ENCODE measurements around the gene TRERF1. TPM values are rescaled to one million over a fixed set of nuclear protein-coding genes. Genes with fewer than 3 reads are reported as not detected.

The TRERF1 gene
- total RNA-seq, 4 donors from 2014 or later: 0.47 to 0.87 (median 0.50) TPM

- intact Hi-C loops (cut with DNase I; ENCODE audit: low total_unique reads) (loop anchor here (5.0 kb wide), 2 partner anchors 192 to 287 kb away; partner anchors contain the start of gene TRERF1), in situ Hi-C loops (cut with MboI; ENCODE audit: low sequenced_read_pairs in 4 of 4) (loop anchor here (25.0 kb wide), 1 partner anchor 277 kb away; no protein-coding TSS in a partner anchor)
- TF ChIP-seq CTCF (IDR thresholded peaks at IDR 0.05 in 4 of 5, conservative IDR thresholded peaks at IDR 0.05 in 1 of 5): no peak
- no peak for TF ChIP-seq POLR2A (IDR thresholded peaks at IDR 0.05)
- Histone ChIP-seq H3K4me3 (no peak overlapping the region), H3K4me1 (no peaks in the 10 kb centered on the region), H3K27ac (peak overlapping the region; percentile 0 to 62 (median 24)), H3K36me3 (no peaks in the 10 kb centered on the region), H3K27me3 (no peaks in the 10 kb centered on the region), H3K9me3 (no peaks in the 10 kb centered on the region)
- DNase-seq (peak in 1 of 2 donors; percentile 59), ATAC-seq (peak; percentile 40 to 50)
Observed at GRCh38 chr6:42260396-42260888, 191.3 kb downstream of the TRERF1 start.

- no peaks in the 10 kb centered on the region for H3K36me3 ChIP-seq
- no peaks in the 10 kb centered on the region for H3K27me3 ChIP-seq
- in situ Hi-C loops (cut with MboI; ENCODE audit: low sequenced_read_pairs in 4 of 4) (loop anchor here (25.0 kb wide), 1 partner anchor 277 kb away; no protein-coding TSS in a partner anchor), intact Hi-C loops (cut with DNase I; ENCODE audit: low total_unique reads) (loop anchor here (5.0 kb wide), 2 partner anchors 192 to 287 kb away; partner anchors contain the start of gene TRERF1)
- ATAC-seq (peak; percentile 22 to 25), DNase-seq (no peak)
- no peak overlapping the region for H3K4me3 ChIP-seq
- no peaks in the 10 kb centered on the region for H3K9me3 ChIP-seq
- H3K4me1 ChIP-seq: no peaks in the 10 kb centered on the region
- peak overlapping the region; percentile 0 to 62 (median 24) for H3K27ac ChIP-seq
- no peak for TF ChIP-seq CTCF (IDR thresholded peaks at IDR 0.05 in 4 of 5, conservative IDR thresholded peaks at IDR 0.05 in 1 of 5)
- TF ChIP-seq POLR2A (IDR thresholded peaks at IDR 0.05): no peak
Observed at GRCh38 chr6:42259841-42260395, 191.8 kb downstream of the TRERF1 start.

DNA sequence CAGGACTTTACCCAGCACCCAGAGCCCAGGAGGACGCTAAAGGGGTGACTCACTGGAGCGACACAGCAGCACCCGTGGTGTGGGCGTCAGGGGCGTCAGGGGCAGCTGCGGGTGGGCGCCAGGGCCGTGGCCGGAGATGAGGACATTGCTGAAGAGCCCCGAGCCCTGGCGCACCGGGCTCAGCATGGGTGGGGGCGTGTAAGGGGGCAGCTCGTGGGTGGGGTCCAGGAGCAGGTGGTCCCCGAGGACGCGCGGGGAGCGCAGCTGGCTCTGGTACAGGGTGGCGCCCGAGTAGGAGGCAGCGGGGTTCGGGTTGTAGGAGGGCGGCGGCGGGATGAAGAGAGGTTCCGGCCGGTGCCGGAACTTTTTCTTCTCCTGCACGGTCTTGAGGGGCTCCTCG is 192.4 kb downstream of the TRERF1 start:
- DNase-seq: no peak
- TF ChIP-seq POLR2A (IDR thresholded peaks at IDR 0.05): no peak
- no peak for TF ChIP-seq CTCF (IDR thresholded peaks at IDR 0.05 in 4 of 5, conservative IDR thresholded peaks at IDR 0.05 in 1 of 5)
- Histone ChIP-seq H3K27me3 (no peaks in the 10 kb centered on the region), H3K27ac (peak overlapping the region in 3 of 4 donors; percentile 15 to 62 (median 32)), H3K36me3 (no peaks in the 10 kb centered on the region), H3K4me1 (no peaks in the 10 kb centered on the region), H3K9me3 (no peaks in the 10 kb centered on the region), H3K4me3 (no peak overlapping the region)
- intact Hi-C loops (cut with DNase I; ENCODE audit: low total_unique reads) (no loop called here), in situ Hi-C loops (cut with MboI; ENCODE audit: low sequenced_read_pairs in 4 of 4) (loop anchor here (25.0 kb wide), 1 partner anchor 278 kb away; no protein-coding TSS in a partner anchor)
- no peak for ATAC-seq

- in situ Hi-C loops (cut with MboI; ENCODE audit: low sequenced_read_pairs in 4 of 4): loop anchor here (25.0 kb wide), 1 partner anchor 280 kb away; no protein-coding TSS in a partner anchor
- Histone ChIP-seq H3K27me3 (no peaks in the 10 kb centered on the region), H3K27ac (no peak overlapping the region), H3K36me3 (no peaks in the 10 kb centered on the region), H3K4me1 (peaks cover 0 to 4% of the 10 kb centered on the region in 2 donors), H3K9me3 (no peaks in the 10 kb centered on the region), H3K4me3 (no peak overlapping the region)
- no peak for TF ChIP-seq POLR2A (IDR thresholded peaks at IDR 0.05)
- TF ChIP-seq CTCF (IDR thresholded peaks at IDR 0.05 in 4 of 5, conservative IDR thresholded peaks at IDR 0.05 in 1 of 5): no peak
- DNase-seq (no peak), ATAC-seq (no peak)
- intact Hi-C loops (cut with DNase I; ENCODE audit: low total_unique reads): no loop called here
Observed at GRCh38 chr6:42257614-42258013, 194.1 kb downstream of the TRERF1 start.

Data from gastrocnemius medialis (tissue), 4 donors.